ENCODE data around the gene SLC25A5. TPM values are rescaled to one million over a fixed set of nuclear protein-coding genes. Genes with fewer than 3 reads are reported as not detected.
"Not testable (repeated sequence)": the region's sequence is repeated elsewhere in the genome, so short reads cannot be mapped to it uniquely, and the experiment has no call there.

SLC25A5 gene
- total and polyA plus RNA-seq, 4 donors = 191 to 304 (median 207) TPM

- H3K9ac ChIP-seq (ENCODE audit: low read depth in 1 of 2, low read length in 2 of 2); H3K4me3 ChIP-seq (ENCODE audit: low read depth in 1 of 3, low read length in 3 of 3); DNase-seq (ENCODE audit: low spot score); H3K36me3 ChIP-seq (ENCODE audit: control insufficient read depth in 4 of 4, insufficient read depth in 3 of 4, low read depth in 1 of 4, low read length in 3 of 4); H3K9me3 ChIP-seq (ENCODE audit: control insufficient read depth in 4 of 4, low read length in 3 of 4); H3K27ac ChIP-seq (ENCODE audit: low read depth in 1 of 2, low read length in 2 of 2); H3K27me3 ChIP-seq (ENCODE audit: control insufficient read depth in 4 of 4, insufficient read depth in 4 of 4, low read length in 3 of 4); H3K4me1 ChIP-seq (ENCODE audit: control insufficient read depth in 4 of 4, insufficient read depth in 4 of 4, low read length in 3 of 4): not testable (repeated sequence)
- WGBS = 90% methylated on average over 9 of the region's 17 CpGs
Measured at GRCh38 chrX:119441295-119441694, 26.9 kb upstream of the SLC25A5 start.

DNA sequence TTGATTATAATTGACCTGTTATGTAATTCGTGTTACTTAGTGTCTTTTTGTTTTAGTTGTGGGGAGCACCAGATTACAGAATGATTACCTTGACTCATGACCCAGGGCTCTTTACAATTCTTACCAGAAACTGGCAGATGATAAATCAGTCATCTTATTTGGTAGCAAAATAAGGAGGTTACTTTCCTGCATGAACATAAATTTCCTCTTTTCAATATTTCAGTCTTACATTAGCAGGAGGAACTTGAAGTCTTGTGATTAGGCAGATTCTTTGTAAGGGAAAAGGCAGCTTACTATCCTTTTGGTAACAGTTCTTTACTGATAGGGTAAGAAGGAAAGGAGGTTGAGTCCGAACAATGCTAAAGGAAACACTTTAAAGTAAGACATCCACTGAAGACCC is 26.0 kb upstream of the SLC25A5 start:
- no peaks in the 10 kb centered on the region for H3K27me3 ChIP-seq (ENCODE audit: control insufficient read depth in 4 of 4, insufficient read depth in 4 of 4, low read length in 3 of 4)
- no peak for DNase-seq (ENCODE audit: low spot score)
- H3K9ac ChIP-seq (ENCODE audit: low read depth in 1 of 2, low read length in 2 of 2) = no peak overlapping the region
- H3K4me3 ChIP-seq (ENCODE audit: low read depth in 1 of 3, low read length in 3 of 3) = no peak overlapping the region
- TF ChIP-seq YY1 (IDR thresholded peaks at IDR 0.05) = no peak
- TF ChIP-seq SP1 (IDR thresholded peaks at IDR 0.05) = no peak
- TF ChIP-seq RAD21 (IDR thresholded peaks at IDR 0.05) = no peak
- TF ChIP-seq RXRA (IDR thresholded peaks at IDR 0.05) = no peak
- no peak for TF ChIP-seq FOXA1 (IDR thresholded peaks at IDR 0.05)
- TF ChIP-seq HNF4A (conservative IDR thresholded peaks at IDR 0.05) = no peak
- TF ChIP-seq, protein P1, sequence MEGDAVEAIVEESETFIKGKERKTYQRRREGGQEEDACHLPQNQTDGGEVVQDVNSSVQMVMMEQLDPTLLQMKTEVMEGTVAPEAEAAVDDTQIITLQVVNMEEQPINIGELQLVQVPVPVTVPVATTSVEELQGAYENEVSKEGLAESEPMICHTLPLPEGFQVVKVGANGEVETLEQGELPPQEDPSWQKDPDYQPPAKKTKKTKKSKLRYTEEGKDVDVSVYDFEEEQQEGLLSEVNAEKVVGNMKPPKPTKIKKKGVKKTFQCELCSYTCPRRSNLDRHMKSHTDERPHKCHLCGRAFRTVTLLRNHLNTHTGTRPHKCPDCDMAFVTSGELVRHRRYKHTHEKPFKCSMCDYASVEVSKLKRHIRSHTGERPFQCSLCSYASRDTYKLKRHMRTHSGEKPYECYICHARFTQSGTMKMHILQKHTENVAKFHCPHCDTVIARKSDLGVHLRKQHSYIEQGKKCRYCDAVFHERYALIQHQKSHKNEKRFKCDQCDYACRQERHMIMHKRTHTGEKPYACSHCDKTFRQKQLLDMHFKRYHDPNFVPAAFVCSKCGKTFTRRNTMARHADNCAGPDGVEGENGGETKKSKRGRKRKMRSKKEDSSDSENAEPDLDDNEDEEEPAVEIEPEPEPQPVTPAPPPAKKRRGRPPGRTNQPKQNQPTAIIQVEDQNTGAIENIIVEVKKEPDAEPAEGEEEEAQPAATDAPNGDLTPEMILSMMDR (IDR thresholded peaks at IDR 0.05; ENCODE audit: low read depth, low read length, missing input control) = no peak
- TF ChIP-seq, protein P2, sequence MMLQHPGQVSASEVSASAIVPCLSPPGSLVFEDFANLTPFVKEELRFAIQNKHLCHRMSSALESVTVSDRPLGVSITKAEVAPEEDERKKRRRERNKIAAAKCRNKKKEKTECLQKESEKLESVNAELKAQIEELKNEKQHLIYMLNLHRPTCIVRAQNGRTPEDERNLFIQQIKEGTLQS (IDR thresholded peaks at IDR 0.05) = no peak
- TF ChIP-seq JUND (IDR thresholded peaks at IDR 0.05) = no peak
- no peak for TF ChIP-seq FOXA2 (IDR thresholded peaks at IDR 0.05)
- no peak for TF ChIP-seq EGR1 (IDR thresholded peaks at IDR 0.05; ENCODE audit: low read depth in 2 of 2)
- H3K4me1 ChIP-seq (ENCODE audit: control insufficient read depth in 4 of 4, insufficient read depth in 4 of 4, low read length in 3 of 4) = no peaks in the 10 kb centered on the region
- H3K36me3 ChIP-seq (ENCODE audit: control insufficient read depth in 4 of 4, insufficient read depth in 3 of 4, low read depth in 1 of 4, low read length in 3 of 4) = peaks cover 0 to 1% (median 0%) of the 10 kb centered on the region in 4 donors
- 72% methylated on average over 2 of the region's 2 CpGs for WGBS
- no peak overlapping the region for H3K27ac ChIP-seq (ENCODE audit: low read depth in 1 of 2, low read length in 2 of 2)
- H3K9me3 ChIP-seq (ENCODE audit: control insufficient read depth in 4 of 4, low read length in 3 of 4) = no peaks in the 10 kb centered on the region

GRCh38 chrX:119453202-119453601 is 15.0 kb upstream of the SLC25A5 start:
- Histone ChIP-seq H3K9ac (ENCODE audit: low read depth in 1 of 2, low read length in 2 of 2) (no peak overlapping the region), H3K27ac (ENCODE audit: low read depth in 1 of 2, low read length in 2 of 2) (no peak overlapping the region), H3K4me3 (ENCODE audit: low read depth in 1 of 3, low read length in 3 of 3) (no peak overlapping the region), H3K36me3 (ENCODE audit: control insufficient read depth in 4 of 4, insufficient read depth in 3 of 4, low read depth in 1 of 4, low read length in 3 of 4) (peaks cover 0 to 5% (median 2%) of the 10 kb centered on the region in 4 donors), H3K4me1 (ENCODE audit: control insufficient read depth in 4 of 4, insufficient read depth in 4 of 4, low read length in 3 of 4) (peaks cover 0 to 5% (median 0%) of the 10 kb centered on the region in 4 donors), H3K27me3 (ENCODE audit: control insufficient read depth in 4 of 4, insufficient read depth in 4 of 4, low read length in 3 of 4) (no peaks in the 10 kb centered on the region), H3K9me3 (ENCODE audit: control insufficient read depth in 4 of 4, low read length in 3 of 4) (no peaks in the 10 kb centered on the region)
- WGBS = 89% methylated on average over 4 of the region's 4 CpGs
- DNase-seq (ENCODE audit: low spot score) = no peak
- no peak for TF ChIP-seq FOXA1 (IDR thresholded peaks at IDR 0.05)
- TF ChIP-seq HNF4G (IDR thresholded peaks at IDR 0.05) = no peak
- TF ChIP-seq, protein P3, sequence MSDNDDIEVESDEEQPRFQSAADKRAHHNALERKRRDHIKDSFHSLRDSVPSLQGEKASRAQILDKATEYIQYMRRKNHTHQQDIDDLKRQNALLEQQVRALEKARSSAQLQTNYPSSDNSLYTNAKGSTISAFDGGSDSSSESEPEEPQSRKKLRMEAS (IDR thresholded peaks at IDR 0.05) = no peak
- TF ChIP-seq FOXA2 (IDR thresholded peaks at IDR 0.05) = no peak
- TF ChIP-seq HNF4A (conservative IDR thresholded peaks at IDR 0.05) = no peak
- no peak for TF ChIP-seq TAF1 (conservative IDR thresholded peaks at IDR 0.05)
- TF ChIP-seq RAD21 (IDR thresholded peaks at IDR 0.05) = no peak
- TF ChIP-seq EGR1 (IDR thresholded peaks at IDR 0.05; ENCODE audit: low read depth in 2 of 2) = no peak
- TF ChIP-seq RXRA (IDR thresholded peaks at IDR 0.05) = no peak
- TF ChIP-seq, protein P2 (IDR thresholded peaks at IDR 0.05) = no peak
- no peak for TF ChIP-seq NR2F2 (IDR thresholded peaks at IDR 0.05)
